Effector memory CD4-positive, alpha-beta T cell (primary cell): ENCODE measurements around the gene ERCC1.

Experiments
- DNase-seq, 3 donors: peaks; one replicate each; pipeline ENCODE4 v3.0.0-alpha.2; 2020
- H3K27ac ChIP-seq: 2 replicates; pipeline ENCODE4 v1.7.0; 2013; ENCODE audit warnings: mild to moderate bottlenecking, low read length, moderate library complexity; ENCODE audit not compliant: insufficient read depth, poor library complexity, severe bottlenecking
- H3K27me3 ChIP-seq: replicated peaks from 2 replicates; pipeline ENCODE4 v1.7.0; 2013; ENCODE audit warnings: mild to moderate bottlenecking, low read length; ENCODE audit not compliant: insufficient read depth, control insufficient read depth, poor library complexity, severe bottlenecking
- H3K36me3 ChIP-seq: 2 replicates; pipeline ENCODE4 v1.7.0; 2013; ENCODE audit warnings: mild to moderate bottlenecking, low read length, moderate library complexity; ENCODE audit not compliant: control insufficient read depth, insufficient read depth
- H3K4me1 ChIP-seq: 2 replicates; pipeline ENCODE4 v1.7.0; 2013; ENCODE audit warnings: low read length, mild to moderate bottlenecking; ENCODE audit not compliant: control insufficient read depth, insufficient read depth, poor library complexity, severe bottlenecking
- H3K4me3 ChIP-seq: 2 replicates; pipeline ENCODE4 v1.7.0; 2013; ENCODE audit warnings: low read length, low read depth, mild to moderate bottlenecking; ENCODE audit not compliant: insufficient read depth, poor library complexity, severe bottlenecking
- H3K9me3 ChIP-seq: 2 replicates; pipeline ENCODE4 v1.7.0; 2013; ENCODE audit warnings: mild to moderate bottlenecking, low read length, moderate library complexity; ENCODE audit not compliant: control insufficient read depth

ERCC1 gene

DNA sequence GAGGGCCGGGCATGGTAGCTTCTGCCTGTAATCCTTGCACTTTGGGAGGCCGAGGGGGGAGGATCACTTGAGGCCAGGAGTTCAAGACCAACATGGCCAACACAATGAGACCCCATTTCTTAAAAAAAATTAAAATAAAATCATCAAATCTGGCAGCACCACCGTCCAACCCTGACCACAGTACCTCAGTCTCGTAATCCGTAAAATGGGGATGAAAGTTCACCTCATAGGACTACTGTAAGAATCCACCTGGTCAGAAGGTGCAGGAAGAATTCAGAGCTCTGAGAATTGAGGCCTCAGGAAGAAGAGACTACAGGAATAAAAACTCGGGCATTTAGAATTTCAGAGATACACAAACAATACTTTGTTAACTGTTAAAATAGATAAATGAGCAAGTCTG, 21.9 kb downstream of the ERCC1 start:
- no peak for DNase-seq
- peaks cover 36% of the 10 kb centered on the region for H3K4me1 ChIP-seq
- no peaks in the 10 kb centered on the region for H3K36me3 ChIP-seq
- H3K27me3 ChIP-seq = peaks cover 14% of the 10 kb centered on the region
- H3K9me3 ChIP-seq = no peaks in the 10 kb centered on the region
- H3K27ac ChIP-seq = no peak overlapping the region
- no peak overlapping the region for H3K4me3 ChIP-seq

DNA sequence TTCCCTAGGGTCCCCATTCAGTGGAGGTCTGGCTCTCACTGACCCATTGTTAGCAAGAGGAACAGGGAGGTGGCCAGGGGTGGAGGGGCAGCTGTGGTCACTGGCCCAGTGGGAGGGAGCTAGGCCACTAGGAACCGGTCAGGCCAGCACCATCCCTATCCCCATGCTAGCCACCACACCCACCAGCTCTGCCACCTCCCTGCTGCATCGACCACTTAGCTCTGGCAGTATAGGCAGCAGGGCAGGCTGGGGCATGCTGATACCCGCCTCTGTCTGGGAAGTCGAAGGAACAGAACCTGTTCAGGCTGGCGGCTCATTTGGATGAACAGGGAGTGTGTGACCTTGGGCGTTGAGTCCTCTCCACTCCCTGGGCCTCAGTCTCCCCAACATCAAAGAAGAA, 23.5 kb downstream of the ERCC1 start:
- H3K4me1 ChIP-seq = peaks cover 21% of the 10 kb centered on the region
- peaks cover 14% of the 10 kb centered on the region for H3K27me3 ChIP-seq
- H3K36me3 ChIP-seq = no peaks in the 10 kb centered on the region
- no peak overlapping the region for H3K4me3 ChIP-seq
- no peak overlapping the region for H3K27ac ChIP-seq
- no peak for DNase-seq
- H3K9me3 ChIP-seq = no peaks in the 10 kb centered on the region

DNA sequence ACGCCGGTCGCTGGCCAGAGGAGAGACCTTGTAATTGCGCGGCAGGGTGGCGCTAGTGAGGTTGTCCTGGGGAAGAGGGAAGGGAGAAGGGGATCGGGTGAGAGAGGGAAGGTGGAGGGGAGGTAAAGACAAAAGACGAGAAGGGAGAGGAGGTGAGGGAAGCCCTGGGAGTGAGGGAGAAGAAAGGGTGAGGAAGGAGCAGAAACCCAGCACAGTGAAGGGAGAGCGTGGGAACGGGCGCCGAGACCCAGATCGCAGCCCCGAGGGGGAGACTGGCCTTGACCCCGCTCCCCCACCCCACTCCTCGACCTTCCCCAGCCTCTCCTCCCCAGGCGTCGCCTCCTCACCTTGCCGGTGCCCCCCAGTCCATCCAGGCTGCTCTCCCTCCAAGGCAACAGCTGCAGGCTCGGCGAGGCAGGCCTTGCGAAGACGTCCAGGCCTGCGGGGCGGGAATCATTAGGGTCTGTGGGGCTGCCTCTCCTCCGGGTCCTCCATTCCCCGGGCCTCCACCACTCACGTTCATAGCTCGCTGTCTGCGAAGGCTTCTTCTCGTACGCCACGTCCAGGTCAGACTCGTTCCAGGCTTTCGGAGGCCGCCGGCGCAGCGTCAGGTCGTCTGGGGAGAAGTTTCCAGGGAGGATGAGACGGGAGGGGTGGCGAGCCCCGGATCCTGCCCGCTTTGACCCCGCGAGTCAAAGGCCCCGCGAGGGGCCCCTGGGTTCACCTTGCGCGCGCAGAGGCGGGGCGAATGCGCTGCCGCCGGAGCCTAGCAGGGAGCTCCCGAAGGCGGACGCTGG, 27.7 kb downstream of the ERCC1 start:
- no peaks in the 10 kb centered on the region for H3K27me3 ChIP-seq
- no peak for DNase-seq
- H3K36me3 ChIP-seq = no peaks in the 10 kb centered on the region
- no peak overlapping the region for H3K27ac ChIP-seq
- peaks cover 9% of the 10 kb centered on the region for H3K4me1 ChIP-seq
- H3K9me3 ChIP-seq = no peaks in the 10 kb centered on the region
- H3K4me3 ChIP-seq = no peak overlapping the region

DNA sequence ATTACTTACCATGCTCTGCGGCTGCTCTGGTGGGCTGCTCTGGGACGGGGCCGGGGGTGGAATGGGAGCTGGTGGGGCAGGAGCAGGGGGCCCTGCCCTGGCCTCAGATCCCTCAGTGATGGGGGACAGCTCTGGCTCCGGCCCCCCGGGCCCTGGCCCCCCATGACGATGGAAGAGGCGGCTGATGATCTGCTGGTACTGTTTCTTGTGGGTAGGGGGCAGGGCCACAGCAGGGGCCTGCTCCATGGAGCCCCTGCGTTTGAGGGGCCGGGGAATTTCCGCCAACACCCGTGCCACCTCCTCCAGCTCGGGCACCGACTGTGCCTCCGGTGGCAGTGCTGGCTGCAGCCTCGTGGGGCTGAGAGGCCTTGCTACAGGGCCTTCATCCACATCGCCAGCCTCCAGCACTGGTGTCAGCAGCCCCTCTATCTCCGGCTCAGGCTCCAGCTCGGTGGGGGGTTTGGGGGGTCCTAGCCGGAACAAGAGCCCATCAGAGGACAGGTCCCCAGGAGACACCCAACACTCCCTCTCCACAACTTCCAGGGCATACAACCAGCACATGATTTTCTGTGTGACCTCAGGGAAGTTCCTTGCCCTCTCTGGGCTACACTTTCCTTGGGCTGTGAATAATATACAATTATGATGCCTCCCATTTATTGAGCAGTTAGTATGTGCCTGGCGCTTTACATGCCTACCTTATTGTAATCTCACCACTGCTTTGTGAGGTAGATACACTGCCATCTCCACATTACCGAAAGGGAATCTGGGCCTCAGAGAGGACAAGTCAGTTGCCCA, 31.6 kb downstream of the ERCC1 start:
- Histone ChIP-seq H3K4me1 (no peaks in the 10 kb centered on the region), H3K36me3 (no peaks in the 10 kb centered on the region), H3K4me3 (no peak overlapping the region), H3K9me3 (no peaks in the 10 kb centered on the region), H3K27me3 (no peaks in the 10 kb centered on the region), H3K27ac (no peak overlapping the region)
- no peak for DNase-seq

DNA sequence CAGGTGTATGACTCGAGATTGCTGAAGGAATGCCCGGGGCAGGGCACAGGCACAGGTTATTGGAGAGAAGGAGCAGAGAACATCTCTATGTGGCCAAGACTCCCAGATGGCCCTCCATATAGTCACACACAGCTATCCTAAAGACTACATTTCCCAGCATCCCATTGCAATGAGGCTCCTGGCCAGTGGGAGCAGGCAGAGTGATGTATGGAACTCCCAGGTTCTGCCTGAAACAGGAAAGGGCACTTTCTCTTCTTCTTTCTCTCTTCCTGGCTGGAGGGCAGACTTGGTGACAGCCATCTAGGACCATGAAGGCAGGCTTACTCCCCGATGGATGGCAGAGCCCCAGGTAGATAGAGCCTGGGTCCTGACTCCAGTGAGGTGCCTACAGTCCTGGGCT, 32.4 kb downstream of the ERCC1 start:
- Histone ChIP-seq H3K9me3 (no peaks in the 10 kb centered on the region), H3K27me3 (no peaks in the 10 kb centered on the region), H3K4me1 (no peaks in the 10 kb centered on the region), H3K36me3 (no peaks in the 10 kb centered on the region), H3K27ac (no peak overlapping the region), H3K4me3 (no peak overlapping the region)
- DNase-seq = no peak

DNA sequence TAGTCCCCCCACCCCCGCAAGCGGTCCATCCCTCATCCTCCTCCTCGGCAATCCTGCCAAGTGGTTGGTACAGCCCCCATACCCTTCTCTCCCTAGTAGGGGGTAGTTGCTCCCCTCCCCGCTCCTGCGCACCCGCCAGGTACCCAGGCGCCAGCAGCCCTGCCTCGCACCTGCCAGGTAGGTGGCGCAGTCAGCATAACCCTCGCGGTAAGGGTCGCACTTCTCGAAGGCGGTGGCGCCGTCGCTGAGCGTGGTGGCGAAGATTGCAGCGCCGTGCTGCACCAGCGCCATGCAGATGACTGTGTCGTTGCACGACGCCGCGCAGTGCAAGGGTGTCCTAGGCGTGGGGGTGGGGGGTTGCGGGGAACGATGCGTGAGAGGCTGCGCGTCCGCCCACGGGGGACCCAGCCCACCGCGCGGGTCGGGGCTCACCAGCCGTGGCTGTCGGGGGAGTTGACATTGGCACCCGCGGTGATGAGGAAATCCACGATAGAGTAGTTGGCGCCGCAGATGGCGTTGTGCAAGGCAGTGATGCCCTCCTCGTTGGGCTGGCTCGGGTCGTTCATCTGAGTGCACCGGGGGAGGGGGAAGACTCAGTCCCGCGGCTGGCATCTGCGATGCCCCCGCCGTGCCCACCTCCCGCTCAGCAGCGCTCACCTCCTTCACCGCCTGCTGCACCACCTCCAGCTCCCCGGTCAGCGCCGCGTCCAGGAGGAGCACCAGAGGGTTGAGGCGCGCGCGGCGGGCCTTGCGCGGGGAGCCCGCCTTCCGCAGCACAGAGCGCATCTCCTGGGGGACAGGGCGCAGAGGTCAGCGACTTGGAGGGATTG, 38.1 kb downstream of the ERCC1 start:
- Histone ChIP-seq H3K4me1 (no peaks in the 10 kb centered on the region), H3K9me3 (no peaks in the 10 kb centered on the region), H3K36me3 (no peaks in the 10 kb centered on the region), H3K27me3 (peaks cover 16% of the 10 kb centered on the region), H3K27ac (no peak overlapping the region), H3K4me3 (no peak overlapping the region)
- DNase-seq = no peak

DNA sequence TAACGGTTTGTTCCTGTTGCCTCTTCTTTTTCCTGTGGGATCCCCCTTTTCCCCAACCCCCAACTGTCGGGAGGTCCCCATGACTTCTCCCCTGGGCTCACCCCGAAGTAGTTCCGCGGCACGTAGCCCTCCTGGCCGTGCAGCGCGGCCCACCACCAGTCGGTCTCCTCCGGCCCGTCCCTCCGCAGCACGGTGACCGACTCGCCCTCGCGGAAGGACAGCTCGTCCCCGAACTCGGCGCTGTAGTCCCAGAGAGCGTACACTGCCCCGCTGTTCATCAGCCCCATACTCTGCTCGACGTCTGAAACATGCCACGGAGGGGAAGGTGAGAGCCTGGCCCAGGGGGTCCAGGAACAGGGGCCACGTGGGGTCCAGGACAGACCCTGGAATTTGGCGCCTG, 41.3 kb downstream of the ERCC1 start:
- Histone ChIP-seq H3K9me3 (no peaks in the 10 kb centered on the region), H3K4me1 (no peaks in the 10 kb centered on the region), H3K27me3 (peaks cover 16% of the 10 kb centered on the region), H3K27ac (no peak overlapping the region), H3K36me3 (no peaks in the 10 kb centered on the region), H3K4me3 (no peak overlapping the region)
- DNase-seq = no peak

DNA sequence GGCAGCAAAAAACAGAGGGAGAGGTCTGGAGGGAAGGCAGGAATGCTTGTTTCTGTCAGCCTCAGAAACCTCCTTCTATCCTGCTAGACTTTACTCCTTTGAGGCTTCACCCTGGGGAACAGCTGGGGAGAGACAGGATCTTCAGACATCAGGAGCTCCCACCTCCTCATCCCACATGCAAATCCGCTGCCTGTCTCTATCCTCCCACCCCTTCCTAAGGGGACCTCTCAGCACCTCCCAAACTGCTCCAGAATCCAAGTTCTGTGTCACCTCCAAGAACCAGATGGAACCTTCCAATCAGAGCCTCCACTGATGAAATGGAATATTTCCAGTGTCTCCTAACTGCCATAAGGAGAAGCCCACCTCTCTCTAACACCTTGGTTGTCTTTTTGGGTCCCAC, 43.6 kb downstream of the ERCC1 start:
- Histone ChIP-seq H3K27ac (no peak overlapping the region), H3K36me3 (no peaks in the 10 kb centered on the region), H3K9me3 (no peaks in the 10 kb centered on the region), H3K4me1 (no peaks in the 10 kb centered on the region), H3K4me3 (no peak overlapping the region), H3K27me3 (peaks cover 5% of the 10 kb centered on the region)
- no peak for DNase-seq

DNA sequence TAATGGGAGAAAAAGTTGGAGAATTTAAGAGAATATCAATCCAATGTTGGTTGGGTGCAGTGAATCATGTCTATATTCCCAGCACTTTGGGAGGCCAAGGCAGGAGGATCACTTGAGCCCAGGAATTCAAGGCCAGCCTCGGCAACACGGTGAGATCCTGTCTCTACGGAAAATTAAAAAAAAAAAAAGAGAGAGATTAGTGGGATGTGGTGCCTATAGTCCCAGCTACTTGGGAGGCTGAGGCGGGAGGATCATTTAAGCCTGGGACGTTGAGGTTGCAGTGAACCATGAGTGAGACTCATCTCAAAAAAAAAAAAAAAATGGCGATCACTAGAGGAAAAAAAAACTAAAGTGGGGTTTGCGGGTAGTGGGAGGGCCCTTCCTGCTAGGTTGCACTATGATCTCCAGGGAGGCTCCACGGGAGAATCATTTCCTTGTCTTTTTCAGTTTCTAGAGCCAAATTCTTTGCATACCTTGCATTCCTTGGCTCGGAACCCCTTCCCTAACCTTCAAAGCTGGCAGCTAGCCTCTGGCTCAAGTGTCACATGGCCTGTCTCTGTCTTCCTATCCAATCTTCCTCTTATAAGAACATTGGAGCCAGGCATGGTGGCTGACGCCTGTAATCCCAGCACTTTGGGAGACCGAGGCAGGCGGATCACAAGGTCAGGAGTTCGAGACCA, 47.5 kb downstream of the ERCC1 start:
- H3K4me3 ChIP-seq = no peak overlapping the region
- H3K36me3 ChIP-seq = no peaks in the 10 kb centered on the region
- DNase-seq = no peak
- H3K9me3 ChIP-seq = no peaks in the 10 kb centered on the region
- H3K4me1 ChIP-seq = no peaks in the 10 kb centered on the region
- no peak overlapping the region for H3K27ac ChIP-seq
- no peaks in the 10 kb centered on the region for H3K27me3 ChIP-seq
